GM21367 (cell line): ENCODE results near the gene ZNF552.

ENCODE experiments used
- ATAC-seq: cut with Tn5 transposase; IDR thresholded peaks from one replicate; pipeline ENCODE4 v1.9.1; 2021; ENCODE audit not compliant: unreplicated experiment

ZNF552 gene

GRCh38 chr19:57779220-57779845, 35.4 kb downstream of the ZNF552 start:
- no peak for ATAC-seq

- no peak for ATAC-seq
Measured at GRCh38 chr19:57778336-57778735, 36.4 kb downstream of the ZNF552 start.

GRCh38 chr19:57776764-57777296, 37.9 kb downstream of the ZNF552 start:
- no peak for ATAC-seq

GRCh38 chr19:57773488-57773887, 41.2 kb downstream of the ZNF552 start:
- no peak for ATAC-seq

GRCh38 chr19:57771417-57771816, 43.3 kb downstream of the ZNF552 start:
- ATAC-seq = no peak

GRCh38 chr19:57769345-57770131, 45.2 kb downstream of the ZNF552 start, which contains the start of gene ZNF586:
Gene ZNF586, plus strand, starts transcription at chr19:57769676. Its CDS starts 167 bp downstream, at chr19:57769843.
- ATAC-seq = peak; percentile 84

GRCh38 chr19:57759096-57759495, 55.6 kb downstream of the ZNF552 start:
- no peak for ATAC-seq

- ATAC-seq = no peak
Measured at GRCh38 chr19:57757941-57758340, 56.8 kb downstream of the ZNF552 start.
